H9 (cell line): ENCODE results near the gene ARHGAP9. TPM values are rescaled to one million over a fixed set of nuclear protein-coding genes. Genes with fewer than 3 reads are reported as not detected.

Experiments
- DNase-seq: peaks from one replicate; pipeline ENCODE4 v3.0.0-alpha.2; 2017
- H2AFZ ChIP-seq: one replicate; pipeline ENCODE4 v1.6.1; 2013; ENCODE audit warnings: mild to moderate bottlenecking, low read length, control low read depth, moderate library complexity
- H2AK5ac ChIP-seq: 2 replicates; pipeline ENCODE4 v1.6.1; 2013; ENCODE audit warnings: low read length, control low read depth, mixed read lengths; ENCODE audit not compliant: insufficient read length
- H2BK120ac ChIP-seq: one replicate; pipeline ENCODE4 v1.6.1; 2013; ENCODE audit warnings: low read depth, mild to moderate bottlenecking, low read length, control low read depth, inconsistent platforms; ENCODE audit not compliant: poor library complexity, severe bottlenecking
- H2BK12ac ChIP-seq: 2 replicates; pipeline ENCODE4 v1.6.1; 2013; ENCODE audit warnings: low read length, control low read depth, mixed read lengths, low read depth; ENCODE audit not compliant: insufficient read length
- H2BK15ac ChIP-seq: 2 replicates; pipeline ENCODE4 v1.6.1; 2013; ENCODE audit warnings: low read depth, low read length, control low read depth
- H2BK20ac ChIP-seq: one replicate; pipeline ENCODE4 v1.6.1; 2013; ENCODE audit warnings: low read depth, mild to moderate bottlenecking, low read length, control low read depth, inconsistent platforms; ENCODE audit not compliant: poor library complexity, severe bottlenecking
- H2BK5ac ChIP-seq: 2 replicates; pipeline ENCODE4 v1.6.1; 2013; ENCODE audit warnings: low read length, control low read depth, mixed read lengths; ENCODE audit not compliant: insufficient read length
- H3K14ac ChIP-seq: 2 replicates; pipeline ENCODE4 v1.6.1; 2013; ENCODE audit warnings: low read length, control low read depth; ENCODE audit not compliant: insufficient read depth
- H3K18ac ChIP-seq: 2 replicates; pipeline ENCODE4 v1.6.1; 2013; ENCODE audit warnings: low read depth, mild to moderate bottlenecking, mixed read lengths, low read length, control low read depth; ENCODE audit not compliant: insufficient read length
- H3K23ac ChIP-seq: 2 replicates; pipeline ENCODE4 v1.6.1; 2013; ENCODE audit warnings: low read length, control low read depth, mixed read lengths, low read depth; ENCODE audit not compliant: insufficient read length
- H3K23me2 ChIP-seq: 2 replicates; pipeline ENCODE4 v1.6.1; 2013; ENCODE audit warnings: low read depth, mild to moderate bottlenecking, mixed read lengths, low read length, control low read depth; ENCODE audit not compliant: insufficient read length, poor library complexity, severe bottlenecking
- H3K27ac ChIP-seq: 2 replicates; pipeline ENCODE4 v1.5.1; 2013; ENCODE audit warnings: low read length, control low read depth, mixed read lengths, low read depth; ENCODE audit not compliant: insufficient read length
- H3K27me3 ChIP-seq: 2 replicates; pipeline ENCODE4 v1.6.1; 2013; ENCODE audit warnings: low read length, control low read depth, inconsistent platforms; ENCODE audit not compliant: insufficient read depth
- H3K4ac ChIP-seq: 2 replicates; pipeline ENCODE4 v1.6.1; 2013; ENCODE audit warnings: low read depth, mild to moderate bottlenecking, control low read depth, inconsistent platforms, low read length, moderate library complexity
- H3K4me1 ChIP-seq: 2 replicates; pipeline ENCODE4 v1.6.1; 2013; ENCODE audit warnings: low read length, control low read depth, inconsistent platforms; ENCODE audit not compliant: insufficient read depth
- H3K4me2 ChIP-seq: 2 replicates; pipeline ENCODE4 v1.6.1; 2013; ENCODE audit warnings: low read length, control low read depth, mixed read lengths; ENCODE audit not compliant: insufficient read length, insufficient read depth
- H3K56ac ChIP-seq: 2 replicates; pipeline ENCODE4 v1.6.1; 2013; ENCODE audit warnings: low read depth, mild to moderate bottlenecking, mixed read lengths, low read length, control low read depth; ENCODE audit not compliant: insufficient read length
- H3K79me1 ChIP-seq: 2 replicates; pipeline ENCODE4 v1.6.1; 2013; ENCODE audit warnings: low read depth, mild to moderate bottlenecking, moderate library complexity, low read length, control low read depth, inconsistent platforms; ENCODE audit not compliant: insufficient read depth, poor library complexity, severe bottlenecking
- H3K79me2 ChIP-seq: 2 replicates; pipeline ENCODE4 v1.6.1; 2013; ENCODE audit warnings: low read length, control low read depth, inconsistent platforms; ENCODE audit not compliant: insufficient read depth
- H3K9ac ChIP-seq: 2 replicates; pipeline ENCODE4 v1.6.1; 2013; ENCODE audit warnings: low read length, control low read depth, mixed read lengths; ENCODE audit not compliant: insufficient read length; ENCODE audit errors: extremely low read depth
- H3K9me3 ChIP-seq: one replicate; pipeline ENCODE4 v1.6.1; 2013; ENCODE audit warnings: low read depth, low read length, inconsistent platforms; ENCODE audit not compliant: control insufficient read depth
- H3T11ph ChIP-seq: one replicate; pipeline ENCODE4 v1.6.1; 2013; ENCODE audit warnings: mild to moderate bottlenecking, low read length, control low read depth, inconsistent platforms
- H4K20me1 ChIP-seq: one replicate; pipeline ENCODE4 v1.6.1; 2013; ENCODE audit not compliant: control insufficient read depth, insufficient read length, insufficient read depth
- H4K5ac ChIP-seq: 2 replicates; pipeline ENCODE4 v1.6.1; 2013; ENCODE audit warnings: low read depth, mild to moderate bottlenecking, mixed read lengths, low read length, control low read depth; ENCODE audit not compliant: insufficient read length
- H4K8ac ChIP-seq: replicated peaks from 2 replicates; pipeline ENCODE4 v1.6.1; 2013; ENCODE audit warnings: low read length, control low read depth, mixed read lengths, low read depth; ENCODE audit not compliant: insufficient read length
- H4K91ac ChIP-seq: 2 replicates; pipeline ENCODE4 v1.6.1; 2013; ENCODE audit warnings: low read depth, mild to moderate bottlenecking, moderate library complexity, mixed read lengths, low read length, control low read depth; ENCODE audit not compliant: insufficient read length
- H3K27ac Mint-ChIP-seq, 3 experiments: 2 replicates in 2 of 3; 3 replicates in 1 of 3; pipeline ENCODE4 v1.8.0; 2020 to 2021; ENCODE audit warnings: mixed read lengths in 3 of 3, mild to moderate bottlenecking in 1 of 3, moderate library complexity in 1 of 3
- H3K27me3 Mint-ChIP-seq: 2 replicates; pipeline ENCODE4 v1.8.0; 2021; ENCODE audit warnings: low read depth, mild to moderate bottlenecking, moderate library complexity, mixed read lengths
- H3K36me3 Mint-ChIP-seq, 3 experiments: 2 replicates in 2 of 3; 3 replicates in 1 of 3; pipeline ENCODE4 v1.8.0; 2020 to 2021; ENCODE audit warnings: low read depth in 3 of 3, mixed read lengths in 3 of 3; ENCODE audit not compliant: insufficient read depth in 1 of 3
- H3K4me1 Mint-ChIP-seq, 2 experiments: 2 replicates each; pipeline ENCODE4 v1.8.0; 2020; ENCODE audit warnings: mixed read lengths in 2 of 2
- H3K4me3 Mint-ChIP-seq, 2 experiments: 2 replicates in 1 of 2; 3 replicates in 1 of 2; pipeline ENCODE4 v1.8.0; 2020 to 2021; ENCODE audit warnings: mild to moderate bottlenecking in 2 of 2, mixed read lengths in 2 of 2, moderate library complexity in 1 of 2
- H3K9me3 Mint-ChIP-seq, 2 experiments: 2 replicates in 1 of 2; 3 replicates in 1 of 2; pipeline ENCODE4 v1.8.0; 2020; ENCODE audit warnings: mild to moderate bottlenecking in 2 of 2, mixed read lengths in 2 of 2, moderate library complexity in 1 of 2
- CTCF ChIP-seq: fragments of 200-600 bp; sonication (generic); conservative IDR thresholded peaks from 3 replicates; pipeline ENCODE4 v1.8.0; 2021; ENCODE audit warnings: antibody characterized with exemption, mild to moderate bottlenecking
- WGBS: extraction: QIAGEN DNeasy Blood & Tissue Kit; methylation state at CpG from one replicate; pipeline ENCODE4 v1.1.7; 2013; ENCODE audit warnings: missing lambda C conversion rate, low lambda C conversion rate, mixed read lengths; ENCODE audit not compliant: insufficient read length; ENCODE audit errors: extremely low coverage; 5-methylcytosine and 5-hydroxymethylcytosine counted together
- total RNA-seq: library from RNA; stranded (reverse); gene quantifications from 2 replicates; pipeline ENCODE4 v1.2.1, GENCODE V29; 2021

ARHGAP9 gene
- total RNA-seq, 1 experiment from 2014 or later = 3.7 TPM

DNA sequence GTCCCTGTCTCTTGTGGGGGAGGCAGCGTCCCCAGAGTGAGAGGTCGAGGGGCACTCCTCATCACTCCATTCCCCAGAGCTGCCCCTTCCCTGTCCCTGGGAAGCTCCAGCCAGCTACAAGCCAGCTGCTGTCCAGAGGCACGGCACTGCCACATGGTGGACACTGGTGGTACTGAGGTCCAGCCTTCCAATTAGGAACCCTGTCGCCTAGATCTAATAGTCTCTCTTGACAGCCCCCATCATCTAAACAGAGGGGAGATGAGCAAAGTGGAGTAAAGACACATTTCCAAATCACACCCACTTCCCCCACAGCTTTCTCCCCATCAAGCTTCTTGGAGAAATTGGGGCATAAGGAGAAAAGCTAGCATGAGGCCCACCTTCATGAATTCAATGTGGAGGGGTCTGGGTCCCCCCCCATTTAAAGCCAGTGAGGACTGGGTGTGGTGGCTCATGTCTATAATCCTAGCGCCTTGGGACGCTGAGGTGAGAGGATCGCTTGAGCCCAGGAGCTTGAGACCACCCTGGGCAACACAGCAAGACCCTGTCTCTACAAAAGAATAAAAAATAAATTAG is 26.6 kb downstream of the ARHGAP9 start:
- Histone ChIP-seq H3K14ac (no peak overlapping the region), H2BK20ac (no peak overlapping the region), H4K20me1 (no peaks in the 10 kb centered on the region), H3K4me2 (no peak overlapping the region), H2BK12ac (no peak overlapping the region), H3K9me3 (no peaks in the 10 kb centered on the region), H2BK120ac (no peak overlapping the region), H3K27me3 (no peaks in the 10 kb centered on the region), H4K8ac (no peak overlapping the region), H4K5ac (no peak overlapping the region), H3K18ac (no peak overlapping the region), H3K79me1 (no peaks in the 10 kb centered on the region), H2BK15ac (no peak overlapping the region), H3K4ac (no peak overlapping the region), H3T11ph (no peak overlapping the region), H4K91ac (no peak overlapping the region), H3K27ac (no peak overlapping the region), H3K79me2 (no peaks in the 10 kb centered on the region), H3K23me2 (peaks cover 15% of the 10 kb centered on the region), H2BK5ac (no peak overlapping the region), H3K4me1 (no peaks in the 10 kb centered on the region; the same call in 1 of the 2 replicates), H3K23ac (no peak overlapping the region), H3K56ac (no peak overlapping the region), H3K9ac (no peak overlapping the region), H2AFZ (no peak overlapping the region), H2AK5ac (no peak overlapping the region)
- TF ChIP-seq CTCF = peak; percentile 90
- H3K36me3 Mint-ChIP-seq = peaks cover 0 to 2% (median 0%) of the 10 kb centered on the region in 3 experiments; a peak in 2 of 7 replicates
- peaks cover 37 to 47% of the 10 kb centered on the region in 2 experiments for H3K4me1 Mint-ChIP-seq
- WGBS = no CpG with 5 or more reads among the region's 7 CpGs
- peak; percentile 93 for DNase-seq
- peaks cover 1% of the 10 kb centered on the region for H3K27me3 Mint-ChIP-seq
- H3K27ac Mint-ChIP-seq = no peak overlapping the region
- H3K9me3 Mint-ChIP-seq = no peaks in the 10 kb centered on the region
- H3K4me3 Mint-ChIP-seq = no peak overlapping the region
